ENCODE results near the gene TMEM106B. TPM values are rescaled to one million over a fixed set of nuclear protein-coding genes. Genes with fewer than 3 reads are reported as not detected.

The TMEM106B gene
- total and polyA plus RNA-seq, 2 of the 4 experiments (the other 2 are of a cell fraction) = 24.7 to 59.5 TPM

DNA sequence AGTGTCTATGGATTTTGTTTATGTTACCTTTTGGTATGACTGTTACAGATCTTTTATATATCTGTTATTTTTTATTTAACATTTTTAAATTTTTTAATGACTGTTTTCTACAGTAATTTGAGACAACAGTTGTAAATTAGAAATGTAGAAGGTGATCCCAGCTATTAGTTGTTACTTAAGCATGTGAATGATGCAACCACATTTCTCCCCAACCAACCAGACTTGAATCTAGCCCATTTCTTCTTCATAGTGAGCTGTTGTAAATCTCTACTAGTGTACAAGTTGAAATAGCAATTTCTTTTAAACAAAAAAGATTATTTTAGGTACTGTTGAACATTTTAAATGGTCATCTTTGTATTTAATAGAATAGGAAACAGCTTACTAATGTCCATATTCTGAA lies 18.0 kb downstream of the TMEM106B start:
- no peak overlapping the region for H2BK20ac ChIP-seq (ENCODE audit: low read depth, low read length)
- H2BK120ac ChIP-seq (ENCODE audit: low read depth, low read length) = no peak overlapping the region
- no peak overlapping the region for H2BK5ac ChIP-seq (ENCODE audit: low read depth, low read length, poor library complexity, severe bottlenecking)
- no peak overlapping the region for H2AFZ ChIP-seq (replicated peaks; ENCODE audit: low read length, poor library complexity)
- no peak overlapping the region for H3K18ac ChIP-seq (ENCODE audit: low read depth, low read length)
- H3K4me1 ChIP-seq (ENCODE audit: control insufficient read depth, insufficient read depth, low read length) = no peaks in the 10 kb centered on the region
- no peak overlapping the region for H2AK9ac ChIP-seq (replicated peaks; ENCODE audit: low read depth, low read length, poor library complexity)
- no peak overlapping the region for H3K23ac ChIP-seq (ENCODE audit: low read depth, low read length)
- TF ChIP-seq CEBPB (IDR thresholded peaks at IDR 0.05; ENCODE audit: low read depth, low read length) = peak; percentile 63
- TF ChIP-seq MAZ (IDR thresholded peaks at IDR 0.05; ENCODE audit: borderline replicate concordance, low read depth, low read length) = no peak
- no peak for TF ChIP-seq NFE2L2 (IDR thresholded peaks at IDR 0.05; ENCODE audit: low read depth, low read length)
- no TSS peak for BruUV-seq (replicated peaks)
- H2BK15ac ChIP-seq (ENCODE audit: low read depth, low read length) = no peak overlapping the region
- no peak overlapping the region for H2AK5ac ChIP-seq (ENCODE audit: low read depth, low read length)
- intact Hi-C loops (cut with micrococcal nuclease) = no loop called here
- H4K20me1 ChIP-seq (ENCODE audit: insufficient read depth, low read length) = no peaks in the 10 kb centered on the region
- H4K5ac ChIP-seq (ENCODE audit: low read depth, low read length) = no peak overlapping the region
- DNase-seq (peak; percentile 36), ATAC-seq (ENCODE audit: low read depth) (no peak)
- no peaks in the 10 kb centered on the region for H3K27me3 ChIP-seq (ENCODE audit: control insufficient read depth, insufficient read depth, low read length)
- H3K9ac ChIP-seq (ENCODE audit: low read depth, low read length) = no peak overlapping the region
- H3K4me3 ChIP-seq (ENCODE audit: insufficient read depth, low read depth, low read length) = no peak overlapping the region
- H3K9me1 ChIP-seq (ENCODE audit: insufficient read depth, low read length) = no peaks in the 10 kb centered on the region
- no peak overlapping the region for H3K14ac ChIP-seq (replicated peaks; ENCODE audit: low read depth, low read length)
- ChIA-PET CTCF (no interaction called here), POLR2A (ENCODE audit: unreplicated experiment) (no interaction called here)
- H3K9me3 ChIP-seq (ENCODE audit: control insufficient read depth, insufficient read depth, low read length) = no peaks in the 10 kb centered on the region
- H3K4me2 ChIP-seq (ENCODE audit: low read depth, low read length) = no peak overlapping the region
- no peak overlapping the region for H3K56ac ChIP-seq (ENCODE audit: extremely low read depth, insufficient read depth, low read length)
- in situ Hi-C loops (cut with MboI; ENCODE audit: low sequenced_read_pairs) = no loop called here
- no peak overlapping the region for H4K91ac ChIP-seq (ENCODE audit: insufficient read depth, low read depth, low read length)
- H3K27ac ChIP-seq (ENCODE audit: insufficient read depth, low read length) = no peak overlapping the region
- no peaks in the 10 kb centered on the region for H3K79me1 ChIP-seq (ENCODE audit: low read depth in 1 of 2, low read length in 2 of 2)
- peaks cover 2% of the 10 kb centered on the region; the same call in 1 of the 2 replicates for H3K36me3 ChIP-seq (ENCODE audit: control insufficient read depth, insufficient read depth, low read length)
- no peak overlapping the region for H3K4ac ChIP-seq (ENCODE audit: low read depth, low read length)
- H4K8ac ChIP-seq (ENCODE audit: low read depth in 2 of 2, low read length in 2 of 2) = no peak overlapping the region
- dilution Hi-C loops (cut with HindIII; ENCODE audit: low sequenced_read_pairs, unreplicated experiment) = no loop called here

All from IMR-90 (cell line).